ENCODE data around the gene SND1. TPM values are rescaled to one million over a fixed set of nuclear protein-coding genes. Genes with fewer than 3 reads are reported as not detected.
A peak's percentile ranks its signal among the peaks of the same experiment; 100 is the strongest.

SND1 gene
- total and polyA plus RNA-seq, 2 donors (not counting 1 experiment from before 2014, with no cell fraction given), result 137 to 174 TPM

DNA sequence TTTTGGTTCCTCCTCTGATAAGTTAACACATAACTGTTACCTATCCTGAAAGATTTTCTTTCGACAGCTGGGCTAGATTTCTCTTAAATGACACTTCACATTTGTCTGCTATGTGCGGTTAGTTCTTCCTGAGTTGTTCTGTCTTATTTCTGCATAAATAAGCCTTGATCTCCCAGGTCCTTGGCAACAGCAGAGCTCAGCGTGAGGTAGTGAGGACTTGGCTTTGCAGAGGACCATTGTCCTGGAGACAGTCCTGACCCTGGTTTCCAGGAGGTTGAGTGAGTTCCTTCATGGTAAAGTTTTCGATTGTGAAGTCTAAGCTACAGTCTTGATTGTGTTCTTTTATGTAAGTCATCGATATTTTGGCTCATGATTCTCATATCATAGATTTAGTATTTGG lies 23.7 kb downstream of the SND1 start:
- Histone ChIP-seq H4K20me1 (ENCODE audit: control insufficient read depth, extremely low read depth, insufficient read depth, low read length) (no peaks in the 10 kb centered on the region), H3K27ac (ENCODE audit: insufficient read depth, low read length) (no peak overlapping the region), H3K9me3 (ENCODE audit: control insufficient read depth, insufficient read depth, low read depth, low read length) (no peaks in the 10 kb centered on the region), H3K4me1 (ENCODE audit: control insufficient read depth, extremely low read depth, insufficient read depth, low read length) (peaks cover 9% of the 10 kb centered on the region), H3K4me2 (ENCODE audit: extremely low read depth, insufficient read depth, low read length) (no peak overlapping the region), H3K9ac (ENCODE audit: insufficient read depth, low read length) (no peak overlapping the region), H3K36me3 (ENCODE audit: control insufficient read depth, insufficient read depth, low read length) (no peaks in the 10 kb centered on the region), H3K4me3 (replicated peaks in 1 of 4; ENCODE audit: control extremely low read depth in 1 of 4, insufficient read depth in 1 of 4, low read depth in 3 of 4, low read length in 4 of 4) (no peak overlapping the region), H3K27me3 (ENCODE audit: control insufficient read depth, insufficient read depth, low read length) (no peaks in the 10 kb centered on the region), H3K79me2 (ENCODE audit: control insufficient read depth, insufficient read depth, low read length) (peaks cover 77% of the 10 kb centered on the region), H2AFZ (ENCODE audit: low read length) (no peak overlapping the region)
- TF ChIP-seq, protein P1, sequence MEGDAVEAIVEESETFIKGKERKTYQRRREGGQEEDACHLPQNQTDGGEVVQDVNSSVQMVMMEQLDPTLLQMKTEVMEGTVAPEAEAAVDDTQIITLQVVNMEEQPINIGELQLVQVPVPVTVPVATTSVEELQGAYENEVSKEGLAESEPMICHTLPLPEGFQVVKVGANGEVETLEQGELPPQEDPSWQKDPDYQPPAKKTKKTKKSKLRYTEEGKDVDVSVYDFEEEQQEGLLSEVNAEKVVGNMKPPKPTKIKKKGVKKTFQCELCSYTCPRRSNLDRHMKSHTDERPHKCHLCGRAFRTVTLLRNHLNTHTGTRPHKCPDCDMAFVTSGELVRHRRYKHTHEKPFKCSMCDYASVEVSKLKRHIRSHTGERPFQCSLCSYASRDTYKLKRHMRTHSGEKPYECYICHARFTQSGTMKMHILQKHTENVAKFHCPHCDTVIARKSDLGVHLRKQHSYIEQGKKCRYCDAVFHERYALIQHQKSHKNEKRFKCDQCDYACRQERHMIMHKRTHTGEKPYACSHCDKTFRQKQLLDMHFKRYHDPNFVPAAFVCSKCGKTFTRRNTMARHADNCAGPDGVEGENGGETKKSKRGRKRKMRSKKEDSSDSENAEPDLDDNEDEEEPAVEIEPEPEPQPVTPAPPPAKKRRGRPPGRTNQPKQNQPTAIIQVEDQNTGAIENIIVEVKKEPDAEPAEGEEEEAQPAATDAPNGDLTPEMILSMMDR (conservative IDR thresholded peaks at IDR 0.05 in 1 of 2, IDR thresholded peaks at IDR 0.05 in 1 of 2; ENCODE audit: low read depth in 1 of 2, low read length in 2 of 2), result no peak
- TF ChIP-seq EZH2 (IDR thresholded peaks at IDR 0.05; ENCODE audit: low read length, missing control alignments), result no peak
- peak in 1 of 2 donors; percentile 31 for DNase-seq (ENCODE audit: low read depth in 2 of 2)

DNA sequence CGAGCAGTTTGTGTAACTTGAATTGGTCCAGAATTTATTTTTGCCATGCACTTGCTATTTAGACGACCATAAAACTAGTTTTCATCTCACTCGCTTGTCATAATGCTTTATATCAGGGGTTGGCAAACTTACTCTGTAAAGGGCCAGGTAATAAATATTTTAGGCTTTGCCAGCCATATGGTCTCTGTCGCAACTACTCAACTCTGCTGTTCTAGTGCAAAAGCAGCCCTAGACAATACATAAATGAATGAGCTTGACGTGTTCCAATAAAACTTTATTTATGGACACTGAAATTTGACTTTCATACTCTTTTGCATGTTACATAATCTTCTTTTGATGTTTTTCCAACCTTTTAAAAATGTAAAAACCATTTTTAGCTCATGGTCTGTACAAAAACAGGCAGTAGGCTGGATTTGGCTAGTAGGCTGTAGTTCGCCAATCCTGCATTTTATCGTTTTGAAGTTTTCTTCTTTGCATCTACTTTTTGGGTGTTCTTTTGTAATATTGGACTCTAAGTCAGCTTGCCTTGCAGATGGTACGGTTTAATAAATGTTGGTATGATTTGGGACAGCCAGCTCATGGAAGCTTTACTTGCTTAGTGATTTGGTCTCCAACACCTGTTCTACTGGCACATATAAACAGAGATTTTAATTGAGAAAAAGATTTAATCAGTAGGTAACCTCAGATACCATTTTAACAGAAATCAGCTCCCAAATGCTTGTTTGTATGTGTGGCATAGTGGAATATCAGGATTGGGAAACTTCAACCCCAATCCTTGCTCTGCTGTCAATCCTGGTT lies 25.6 kb downstream of the SND1 start:
- H3K4me2 ChIP-seq (ENCODE audit: extremely low read depth, insufficient read depth, low read length), result no peak overlapping the region
- no peak overlapping the region for H2AFZ ChIP-seq (ENCODE audit: low read length)
- TF ChIP-seq, protein P1 (conservative IDR thresholded peaks at IDR 0.05 in 1 of 2, IDR thresholded peaks at IDR 0.05 in 1 of 2; ENCODE audit: low read depth in 1 of 2, low read length in 2 of 2), result no peak
- no peak for TF ChIP-seq EZH2 (IDR thresholded peaks at IDR 0.05; ENCODE audit: low read length, missing control alignments)
- peaks cover 77% of the 10 kb centered on the region for H3K79me2 ChIP-seq (ENCODE audit: control insufficient read depth, insufficient read depth, low read length)
- peaks cover 9% of the 10 kb centered on the region for H3K4me1 ChIP-seq (ENCODE audit: control insufficient read depth, extremely low read depth, insufficient read depth, low read length)
- H4K20me1 ChIP-seq (ENCODE audit: control insufficient read depth, extremely low read depth, insufficient read depth, low read length), result no peaks in the 10 kb centered on the region
- H3K4me3 ChIP-seq (replicated peaks in 1 of 4; ENCODE audit: control extremely low read depth in 1 of 4, insufficient read depth in 1 of 4, low read depth in 3 of 4, low read length in 4 of 4), result no peak overlapping the region
- no peak overlapping the region for H3K27ac ChIP-seq (ENCODE audit: insufficient read depth, low read length)
- H3K9me3 ChIP-seq (ENCODE audit: control insufficient read depth, insufficient read depth, low read depth, low read length), result no peaks in the 10 kb centered on the region
- DNase-seq (ENCODE audit: low read depth in 2 of 2), result no peak
- peaks cover 1% of the 10 kb centered on the region for H3K36me3 ChIP-seq (ENCODE audit: control insufficient read depth, insufficient read depth, low read length)
- H3K9ac ChIP-seq (ENCODE audit: insufficient read depth, low read length), result no peak overlapping the region
- no peaks in the 10 kb centered on the region for H3K27me3 ChIP-seq (ENCODE audit: control insufficient read depth, insufficient read depth, low read length)

DNA sequence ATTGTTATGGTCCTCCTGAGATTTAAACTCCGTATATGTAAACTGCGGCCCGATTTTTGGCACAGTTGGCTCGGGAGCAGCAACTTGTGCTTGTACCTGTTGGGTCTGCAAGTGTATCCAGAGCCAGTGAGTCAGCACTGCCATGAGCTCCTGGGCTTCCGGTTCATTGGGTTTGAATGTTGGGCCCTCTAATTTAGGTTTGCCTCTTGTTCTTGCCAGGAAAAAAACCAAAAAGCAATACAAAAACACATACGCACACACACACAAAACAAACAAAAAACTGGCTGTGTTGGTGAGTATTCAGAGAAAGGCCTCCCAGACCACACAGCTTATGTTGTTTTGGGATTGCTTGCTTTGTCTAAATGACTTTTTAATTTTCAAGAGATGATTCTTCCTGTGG lies 26.3 kb downstream of the SND1 start:
- no peaks in the 10 kb centered on the region for H3K27me3 ChIP-seq (ENCODE audit: control insufficient read depth, insufficient read depth, low read length)
- no peak overlapping the region for H3K4me3 ChIP-seq (replicated peaks in 1 of 4; ENCODE audit: control extremely low read depth in 1 of 4, insufficient read depth in 1 of 4, low read depth in 3 of 4, low read length in 4 of 4)
- peaks cover 7% of the 10 kb centered on the region for H3K4me1 ChIP-seq (ENCODE audit: control insufficient read depth, extremely low read depth, insufficient read depth, low read length)
- H2AFZ ChIP-seq (ENCODE audit: low read length), result no peak overlapping the region
- H3K9ac ChIP-seq (ENCODE audit: insufficient read depth, low read length), result no peak overlapping the region
- H3K79me2 ChIP-seq (ENCODE audit: control insufficient read depth, insufficient read depth, low read length), result peaks cover 79% of the 10 kb centered on the region
- no peaks in the 10 kb centered on the region for H4K20me1 ChIP-seq (ENCODE audit: control insufficient read depth, extremely low read depth, insufficient read depth, low read length)
- H3K27ac ChIP-seq (ENCODE audit: insufficient read depth, low read length), result no peak overlapping the region
- peak overlapping the region; percentile 20 for H3K4me2 ChIP-seq (ENCODE audit: extremely low read depth, insufficient read depth, low read length)
- H3K9me3 ChIP-seq (ENCODE audit: control insufficient read depth, insufficient read depth, low read depth, low read length), result no peaks in the 10 kb centered on the region
- H3K36me3 ChIP-seq (ENCODE audit: control insufficient read depth, insufficient read depth, low read length), result peaks cover 1% of the 10 kb centered on the region
- DNase-seq (ENCODE audit: low read depth in 2 of 2), result peak in 1 of 2 donors; percentile 64
- TF ChIP-seq, protein P1 (conservative IDR thresholded peaks at IDR 0.05 in 1 of 2, IDR thresholded peaks at IDR 0.05 in 1 of 2; ENCODE audit: low read depth in 1 of 2, low read length in 2 of 2), result no peak
- TF ChIP-seq EZH2 (IDR thresholded peaks at IDR 0.05; ENCODE audit: low read length, missing control alignments), result no peak
